ENCODE data around the gene SAFB. TPM values are rescaled to one million over a fixed set of nuclear protein-coding genes. Genes with fewer than 3 reads are reported as not detected.

The SAFB gene
- total RNA-seq, 4 donors from 2014 or later = 65.5 to 135 (median 86.4) TPM

DNA sequence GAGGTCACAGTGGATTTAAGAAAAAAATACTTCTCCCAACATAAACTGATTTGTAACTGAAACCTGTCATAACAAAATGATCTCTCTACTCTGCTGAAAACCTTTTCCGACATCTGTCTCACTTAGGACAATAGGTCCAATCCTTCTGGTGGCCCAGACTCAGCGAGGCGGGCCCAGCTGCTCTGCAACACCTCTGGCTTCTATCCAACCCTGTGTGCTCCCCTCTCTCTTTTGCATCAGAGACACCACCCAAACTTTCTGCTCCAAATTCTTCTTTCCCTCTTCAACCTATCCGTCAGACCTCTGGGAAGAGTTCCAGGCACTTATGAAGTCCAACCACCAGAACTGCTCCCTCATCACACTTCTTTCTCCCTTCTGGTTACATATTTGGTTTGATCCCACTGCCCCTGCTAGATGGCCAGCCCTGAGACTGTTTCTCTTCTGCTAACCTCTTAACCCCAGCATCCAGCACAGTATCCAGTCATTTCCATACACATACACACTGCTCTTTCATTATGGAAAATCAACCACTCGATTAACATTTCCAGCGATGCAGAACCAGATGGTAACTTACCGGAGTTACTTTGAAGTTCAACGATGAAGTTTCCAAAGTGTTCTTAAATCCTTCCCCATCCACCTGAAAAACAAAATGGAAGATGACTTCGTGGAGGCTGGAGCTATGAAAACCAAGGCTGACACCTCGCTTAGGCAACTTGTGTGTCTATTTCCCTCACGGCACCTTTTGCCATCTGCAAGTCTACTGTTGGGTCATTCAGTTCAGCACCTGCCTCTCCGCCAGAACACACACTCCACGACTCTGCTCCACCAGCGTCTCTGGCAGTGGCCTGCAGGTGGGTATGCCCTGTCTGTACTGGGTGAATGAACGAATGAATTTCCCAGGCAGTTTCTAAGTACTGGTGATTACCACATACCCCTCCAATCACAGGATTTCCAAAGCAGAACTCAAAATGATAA, 9.7 kb upstream of the SAFB start:
- TF ChIP-seq, protein P1, sequence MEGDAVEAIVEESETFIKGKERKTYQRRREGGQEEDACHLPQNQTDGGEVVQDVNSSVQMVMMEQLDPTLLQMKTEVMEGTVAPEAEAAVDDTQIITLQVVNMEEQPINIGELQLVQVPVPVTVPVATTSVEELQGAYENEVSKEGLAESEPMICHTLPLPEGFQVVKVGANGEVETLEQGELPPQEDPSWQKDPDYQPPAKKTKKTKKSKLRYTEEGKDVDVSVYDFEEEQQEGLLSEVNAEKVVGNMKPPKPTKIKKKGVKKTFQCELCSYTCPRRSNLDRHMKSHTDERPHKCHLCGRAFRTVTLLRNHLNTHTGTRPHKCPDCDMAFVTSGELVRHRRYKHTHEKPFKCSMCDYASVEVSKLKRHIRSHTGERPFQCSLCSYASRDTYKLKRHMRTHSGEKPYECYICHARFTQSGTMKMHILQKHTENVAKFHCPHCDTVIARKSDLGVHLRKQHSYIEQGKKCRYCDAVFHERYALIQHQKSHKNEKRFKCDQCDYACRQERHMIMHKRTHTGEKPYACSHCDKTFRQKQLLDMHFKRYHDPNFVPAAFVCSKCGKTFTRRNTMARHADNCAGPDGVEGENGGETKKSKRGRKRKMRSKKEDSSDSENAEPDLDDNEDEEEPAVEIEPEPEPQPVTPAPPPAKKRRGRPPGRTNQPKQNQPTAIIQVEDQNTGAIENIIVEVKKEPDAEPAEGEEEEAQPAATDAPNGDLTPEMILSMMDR (IDR thresholded peaks at IDR 0.05; ENCODE audit: low read depth) = no peak

GRCh38 chr19:5615756-5616327, 7.0 kb upstream of the SAFB start:
- TF ChIP-seq, protein P1 (IDR thresholded peaks at IDR 0.05; ENCODE audit: low read depth) = no peak

- TF ChIP-seq, protein P1 (IDR thresholded peaks at IDR 0.05; ENCODE audit: low read depth) = no peak
Observed at GRCh38 chr19:5617080-5617479, 5.8 kb upstream of the SAFB start.

DNA sequence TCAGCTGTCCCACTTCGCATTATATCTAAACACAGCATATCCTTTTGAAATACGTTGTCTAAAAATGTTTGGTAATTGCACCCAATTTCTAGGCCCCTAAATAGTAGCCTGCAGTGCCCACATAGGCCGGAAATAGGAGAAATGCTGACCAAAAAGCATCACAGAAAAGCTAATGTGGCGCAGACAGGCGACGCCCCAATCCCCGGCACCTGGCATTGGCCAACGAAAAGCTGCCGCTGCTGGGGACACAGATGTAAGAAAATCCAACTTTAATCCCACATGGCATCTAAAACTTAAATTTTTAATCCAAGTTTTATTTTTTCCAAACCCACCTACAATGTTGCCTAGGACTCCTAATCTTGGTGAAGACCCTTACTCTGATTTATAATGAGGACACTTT, 4.3 kb upstream of the SAFB start:
- TF ChIP-seq, protein P1 (IDR thresholded peaks at IDR 0.05; ENCODE audit: low read depth) = no peak

GRCh38 chr19:5619946-5620345, 2.9 kb upstream of the SAFB start:
- TF ChIP-seq, protein P1 (IDR thresholded peaks at IDR 0.05; ENCODE audit: low read depth) = no peak

- TF ChIP-seq, protein P1 (IDR thresholded peaks at IDR 0.05; ENCODE audit: low read depth) = no peak
Observed at GRCh38 chr19:5621311-5621944, 1.5 kb upstream of the SAFB start.

GRCh38 chr19:5621945-5622464, 878 bp upstream of the SAFB start:
- TF ChIP-seq, protein P1 (IDR thresholded peaks at IDR 0.05; ENCODE audit: low read depth) = no peak

Data from subcutaneous adipose tissue (tissue), 4 donors.